Measurements from ENCODE around the gene GHITM.

DNA sequence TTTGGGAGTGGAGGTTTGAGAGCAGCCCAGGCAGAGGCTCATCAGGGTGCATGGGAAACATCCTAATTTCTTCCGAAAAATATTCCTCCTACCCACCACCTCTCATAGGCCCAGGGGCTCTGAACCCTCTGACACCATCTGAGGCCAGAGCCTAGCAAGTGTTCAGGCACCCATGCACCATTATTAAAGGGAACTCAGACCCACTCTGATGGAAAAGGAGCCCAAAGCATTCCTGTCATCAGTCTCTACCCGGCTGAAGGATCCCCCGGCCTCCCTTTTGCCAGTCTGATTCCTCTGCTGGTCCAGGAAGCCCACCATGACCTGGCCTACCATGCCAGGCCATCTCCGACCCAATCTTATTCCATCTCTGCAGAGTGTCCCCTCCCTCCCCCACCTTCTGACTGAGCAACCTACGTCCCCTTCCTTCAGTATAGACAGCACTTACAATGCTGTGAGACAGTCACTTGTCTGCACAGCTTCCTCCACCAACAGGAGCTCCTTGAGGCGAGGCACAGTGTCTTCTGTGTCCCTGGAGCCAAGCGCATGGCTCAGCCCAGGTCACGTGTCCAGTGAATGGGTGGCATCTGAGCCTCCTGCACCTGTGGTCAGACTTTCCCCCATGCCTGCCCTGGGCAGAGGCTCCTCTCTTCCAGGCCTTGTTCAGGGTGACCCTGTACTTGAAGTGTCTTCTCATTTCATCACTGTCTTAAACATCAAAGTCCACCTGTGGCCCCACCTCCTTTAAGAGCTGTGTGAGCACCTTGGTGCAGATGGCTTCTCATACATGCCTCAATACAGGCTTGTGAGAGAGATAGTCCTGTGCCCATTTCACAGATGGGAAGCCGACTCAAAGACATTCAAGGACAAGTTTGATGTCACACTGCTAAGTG is 33.4 kb downstream of the GHITM start:
- TF ChIP-seq, protein P1, sequence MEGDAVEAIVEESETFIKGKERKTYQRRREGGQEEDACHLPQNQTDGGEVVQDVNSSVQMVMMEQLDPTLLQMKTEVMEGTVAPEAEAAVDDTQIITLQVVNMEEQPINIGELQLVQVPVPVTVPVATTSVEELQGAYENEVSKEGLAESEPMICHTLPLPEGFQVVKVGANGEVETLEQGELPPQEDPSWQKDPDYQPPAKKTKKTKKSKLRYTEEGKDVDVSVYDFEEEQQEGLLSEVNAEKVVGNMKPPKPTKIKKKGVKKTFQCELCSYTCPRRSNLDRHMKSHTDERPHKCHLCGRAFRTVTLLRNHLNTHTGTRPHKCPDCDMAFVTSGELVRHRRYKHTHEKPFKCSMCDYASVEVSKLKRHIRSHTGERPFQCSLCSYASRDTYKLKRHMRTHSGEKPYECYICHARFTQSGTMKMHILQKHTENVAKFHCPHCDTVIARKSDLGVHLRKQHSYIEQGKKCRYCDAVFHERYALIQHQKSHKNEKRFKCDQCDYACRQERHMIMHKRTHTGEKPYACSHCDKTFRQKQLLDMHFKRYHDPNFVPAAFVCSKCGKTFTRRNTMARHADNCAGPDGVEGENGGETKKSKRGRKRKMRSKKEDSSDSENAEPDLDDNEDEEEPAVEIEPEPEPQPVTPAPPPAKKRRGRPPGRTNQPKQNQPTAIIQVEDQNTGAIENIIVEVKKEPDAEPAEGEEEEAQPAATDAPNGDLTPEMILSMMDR (IDR thresholded peaks at IDR 0.05; ENCODE audit: control extremely low read depth in 1 of 3, insufficient read depth in 1 of 3, low read depth in 1 of 3, low read length in 3 of 3): no peak
- TF ChIP-seq POLR2A (IDR thresholded peaks at IDR 0.05; ENCODE audit: control extremely low read depth in 1 of 2, low read depth in 2 of 2, low read length in 2 of 2) (no peak), FOSL1 (IDR thresholded peaks at IDR 0.05; ENCODE audit: insufficient read depth, low read depth, low read length) (no peak), EZH2 (IDR thresholded peaks at IDR 0.05; ENCODE audit: low read depth, low read length, severe bottlenecking) (no peak), RAD21 (IDR thresholded peaks at IDR 0.05 in 1 of 2, conservative IDR thresholded peaks at IDR 0.05 in 1 of 2; ENCODE audit: low read depth in 2 of 2, low read length in 2 of 2) (no peak), SRF (IDR thresholded peaks at IDR 0.05; ENCODE audit: low read depth, low read length) (no peak), CREB1 (IDR thresholded peaks at IDR 0.05) (no peak), KDM1A (IDR thresholded peaks at IDR 0.05; ENCODE audit: borderline replicate concordance, low read length) (no peak), EP300 (IDR thresholded peaks at IDR 0.05; ENCODE audit: borderline replicate concordance in 1 of 2, low read depth in 2 of 2, low read length in 2 of 2) (no peak), SUZ12 (IDR thresholded peaks at IDR 0.05; ENCODE audit: low read length) (no peak)
- TF ChIP-seq, protein P2, sequence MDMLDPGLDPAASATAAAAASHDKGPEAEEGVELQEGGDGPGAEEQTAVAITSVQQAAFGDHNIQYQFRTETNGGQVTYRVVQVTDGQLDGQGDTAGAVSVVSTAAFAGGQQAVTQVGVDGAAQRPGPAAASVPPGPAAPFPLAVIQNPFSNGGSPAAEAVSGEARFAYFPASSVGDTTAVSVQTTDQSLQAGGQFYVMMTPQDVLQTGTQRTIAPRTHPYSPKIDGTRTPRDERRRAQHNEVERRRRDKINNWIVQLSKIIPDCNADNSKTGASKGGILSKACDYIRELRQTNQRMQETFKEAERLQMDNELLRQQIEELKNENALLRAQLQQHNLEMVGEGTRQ (IDR thresholded peaks at IDR 0.05; ENCODE audit: low read length): no peak

All from H1 (cell line).